ENCODE measurements around the gene ECE1. TPM values are rescaled to one million over a fixed set of nuclear protein-coding genes. Genes with fewer than 3 reads are reported as not detected.

ECE1 gene
- total and polyA plus RNA-seq, 10 of the 15 experiments (the other 5 are each of a cell fraction or from before 2014, with no cell fraction given), result 0.97 to 81.0 (median 37.0) TPM

- peak; percentile 13 for ATAC-seq
- Histone ChIP-seq H3K4me3 (peak overlapping the region; percentile 100), H2AFZ (ENCODE audit: control insufficient read depth, low read depth, low read length) (peak overlapping the region; percentile 56; the same call in 1 of the 2 replicates), H3K27ac (ENCODE audit: control insufficient read depth, insufficient read depth) (peak overlapping the region; percentile 66), H3K9me3 (replicated peaks; ENCODE audit: control insufficient read depth, insufficient read depth, low read length) (no peaks in the 10 kb centered on the region), H3K9ac (ENCODE audit: control insufficient read depth, insufficient read depth, low read length) (peak overlapping the region; percentile 82), H3K79me2 (ENCODE audit: control insufficient read depth, insufficient read depth, low read length) (peaks cover 39% of the 10 kb centered on the region), H3K36me3 (ENCODE audit: control insufficient read depth in 2 of 2, insufficient read depth in 2 of 2, low read length in 1 of 2) (no peaks in the 10 kb centered on the region), H4K20me1 (ENCODE audit: control insufficient read depth, insufficient read depth) (no peaks in the 10 kb centered on the region), H3K4me2 (ENCODE audit: control insufficient read depth, insufficient read depth) (peak overlapping the region; percentile 86), H3K4me1 (ENCODE audit: control insufficient read depth, insufficient read depth, low read length) (no peaks in the 10 kb centered on the region; the same call in 1 of the 2 replicates), H3K27me3 (replicated peaks in 1 of 2; ENCODE audit: control insufficient read depth in 2 of 2, insufficient read depth in 2 of 2, low read length in 1 of 2) (no peaks in the 10 kb centered on the region)
- under 1% methylated on average over 34 of the region's 69 CpGs for WGBS (ENCODE audit: insufficient coverage, insufficient replicate concordance, low lambda C conversion rate, missing lambda C conversion rate)
- no peak for DNase-seq (ENCODE audit: low read depth, low spot score)
- POLR2A ChIA-PET, result interaction anchor here (1.1 to 1.2 kb wide), 2 partner anchors 389 to 396 kb away, joined by 4 to 5 read pairs; partner anchors contain the start of gene HP1BP3
- BruUV-seq (replicated peaks), result no TSS peak
- peak; percentile 82 for TF ChIP-seq LARP7 (IDR thresholded peaks at IDR 0.05)
- 0 out of 2 replicates have a peak, but pooled peaks have one; percentile 20 for TF ChIP-seq GATAD2B (conservative IDR thresholded peaks at IDR 0.05; ENCODE audit: low read depth)
- TF ChIP-seq MYB (IDR thresholded peaks at IDR 0.05; ENCODE audit: borderline replicate concordance, low read depth, low read length), result no peak
- TF ChIP-seq, protein P1, sequence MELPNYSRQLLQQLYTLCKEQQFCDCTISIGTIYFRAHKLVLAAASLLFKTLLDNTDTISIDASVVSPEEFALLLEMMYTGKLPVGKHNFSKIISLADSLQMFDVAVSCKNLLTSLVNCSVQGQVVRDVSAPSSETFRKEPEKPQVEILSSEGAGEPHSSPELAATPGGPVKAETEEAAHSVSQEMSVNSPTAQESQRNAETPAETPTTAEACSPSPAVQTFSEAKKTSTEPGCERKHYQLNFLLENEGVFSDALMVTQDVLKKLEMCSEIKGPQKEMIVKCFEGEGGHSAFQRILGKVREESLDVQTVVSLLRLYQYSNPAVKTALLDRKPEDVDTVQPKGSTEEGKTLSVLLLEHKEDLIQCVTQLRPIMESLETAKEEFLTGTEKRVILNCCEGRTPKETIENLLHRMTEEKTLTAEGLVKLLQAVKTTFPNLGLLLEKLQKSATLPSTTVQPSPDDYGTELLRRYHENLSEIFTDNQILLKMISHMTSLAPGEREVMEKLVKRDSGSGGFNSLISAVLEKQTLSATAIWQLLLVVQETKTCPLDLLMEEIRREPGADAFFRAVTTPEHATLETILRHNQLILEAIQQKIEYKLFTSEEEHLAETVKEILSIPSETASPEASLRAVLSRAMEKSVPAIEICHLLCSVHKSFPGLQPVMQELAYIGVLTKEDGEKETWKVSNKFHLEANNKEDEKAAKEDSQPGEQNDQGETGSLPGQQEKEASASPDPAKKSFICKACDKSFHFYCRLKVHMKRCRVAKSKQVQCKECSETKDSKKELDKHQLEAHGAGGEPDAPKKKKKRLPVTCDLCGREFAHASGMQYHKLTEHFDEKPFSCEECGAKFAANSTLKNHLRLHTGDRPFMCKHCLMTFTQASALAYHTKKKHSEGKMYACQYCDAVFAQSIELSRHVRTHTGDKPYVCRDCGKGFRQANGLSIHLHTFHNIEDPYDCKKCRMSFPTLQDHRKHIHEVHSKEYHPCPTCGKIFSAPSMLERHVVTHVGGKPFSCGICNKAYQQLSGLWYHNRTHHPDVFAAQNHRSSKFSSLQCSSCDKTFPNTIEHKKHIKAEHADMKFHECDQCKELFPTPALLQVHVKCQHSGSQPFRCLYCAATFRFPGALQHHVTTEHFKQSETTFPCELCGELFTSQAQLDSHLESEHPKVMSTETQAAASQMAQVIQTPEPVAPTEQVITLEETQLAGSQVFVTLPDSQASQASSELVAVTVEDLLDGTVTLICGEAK (IDR thresholded peaks at IDR 0.05; ENCODE audit: borderline replicate concordance), result peak; percentile 72; the same call in 1 of the 2 replicates
- TF ChIP-seq EED (IDR thresholded peaks at IDR 0.05; ENCODE audit: low read depth), result peak; percentile 23; the same call in 1 of the 2 replicates
- TF ChIP-seq BMI1 (IDR thresholded peaks at IDR 0.05; ENCODE audit: borderline replicate concordance), result no peak
- TF ChIP-seq KDM1A (IDR thresholded peaks at IDR 0.05; ENCODE audit: borderline replicate concordance), result no peak
- no peak for TF ChIP-seq SREBF1 (IDR thresholded peaks at IDR 0.05; ENCODE audit: low read length)
- TF ChIP-seq TARDBP (IDR thresholded peaks at IDR 0.05; ENCODE audit: borderline replicate concordance), result no peak
- peak; percentile 2; the same call in 1 of the 2 replicates for TF ChIP-seq RUNX3 (IDR thresholded peaks at IDR 0.05; ENCODE audit: low read length)
- TF ChIP-seq POLR2A (IDR thresholded peaks at IDR 0.05; ENCODE audit: low read depth, low read length), result 0 out of 2 replicates have a peak, but pooled peaks have one; percentile 17
- TF ChIP-seq BHLHE40 (IDR thresholded peaks at IDR 0.05; ENCODE audit: borderline replicate concordance in 1 of 2, low read depth in 2 of 2, low read length in 1 of 2), result 0 out of 4 replicates have a peak, but pooled peaks of 1 of the 2 experiments have one; percentile 8
- 0 out of 2 replicates have a peak, but pooled peaks have one; percentile 42 for TF ChIP-seq IKZF1 (conservative IDR thresholded peaks at IDR 0.05)
- peak; percentile 5 for TF ChIP-seq DPF2 (IDR thresholded peaks at IDR 0.05)
- TF ChIP-seq, protein P2, sequence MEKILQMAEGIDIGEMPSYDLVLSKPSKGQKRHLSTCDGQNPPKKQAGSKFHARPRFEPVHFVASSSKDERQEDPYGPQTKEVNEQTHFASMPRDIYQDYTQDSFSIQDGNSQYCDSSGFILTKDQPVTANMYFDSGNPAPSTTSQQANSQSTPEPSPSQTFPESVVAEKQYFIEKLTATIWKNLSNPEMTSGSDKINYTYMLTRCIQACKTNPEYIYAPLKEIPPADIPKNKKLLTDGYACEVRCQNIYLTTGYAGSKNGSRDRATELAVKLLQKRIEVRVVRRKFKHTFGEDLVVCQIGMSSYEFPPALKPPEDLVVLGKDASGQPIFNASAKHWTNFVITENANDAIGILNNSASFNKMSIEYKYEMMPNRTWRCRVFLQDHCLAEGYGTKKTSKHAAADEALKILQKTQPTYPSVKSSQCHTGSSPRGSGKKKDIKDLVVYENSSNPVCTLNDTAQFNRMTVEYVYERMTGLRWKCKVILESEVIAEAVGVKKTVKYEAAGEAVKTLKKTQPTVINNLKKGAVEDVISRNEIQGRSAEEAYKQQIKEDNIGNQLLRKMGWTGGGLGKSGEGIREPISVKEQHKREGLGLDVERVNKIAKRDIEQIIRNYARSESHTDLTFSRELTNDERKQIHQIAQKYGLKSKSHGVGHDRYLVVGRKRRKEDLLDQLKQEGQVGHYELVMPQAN (conservative IDR thresholded peaks at IDR 0.05), result 0 out of 2 replicates have a peak, but pooled peaks have one; percentile 36
- TF ChIP-seq NFYB (IDR thresholded peaks at IDR 0.05; ENCODE audit: insufficient read depth, low read depth, low read length), result no peak
- no peak for TF ChIP-seq PML (IDR thresholded peaks at IDR 0.05; ENCODE audit: low read length)
- FAIRE-seq, result peak; percentile 62
- in situ Hi-C loops (cut with MboI) (no loop called here), intact Hi-C loops (cut with micrococcal nuclease; ENCODE audit: unreplicated experiment) (loop anchor here (10.0 kb wide), 2 partner anchors 181 to 391 kb away; partner anchors contain the start of gene HP1BP3)
- CTCF ChIA-PET, result interaction anchor here (0.9 to 1.4 kb wide), 3 partner anchors 11 to 208 kb away, joined by 3 to 4 read pairs (median 4); no protein-coding TSS in a partner anchor
- SMC1A ChIA-PET (ENCODE audit: uncharacterized antibody, unreplicated experiment), result interaction anchor here (0.6 to 0.9 kb wide), 3 partner anchors 19 to 411 kb away, joined by 3 to 5 read pairs (median 3); no protein-coding TSS in a partner anchor
- RAD21 ChIA-PET (ENCODE audit: unreplicated experiment), result interaction anchor here (0.6 to 1.7 kb wide), 4 partner anchors 19 to 479 kb away, joined by 3 to 5 read pairs (median 3); no protein-coding TSS in a partner anchor
These were observed 114.3 kb downstream of the ECE1 start for GRCh38 chr1:21175670-21176581.

All from GM12878 (cell line).